Measurements from ENCODE around the gene ZNF354B. TPM values are rescaled to one million over a fixed set of nuclear protein-coding genes. Genes with fewer than 3 reads are reported as not detected.
"Not testable (repeated sequence)": the region's sequence is repeated elsewhere in the genome, so short reads cannot be mapped to it uniquely, and the experiment has no call there.

The ZNF354B gene
- total and polyA plus RNA-seq, 4 donors = 1.9 to 8.3 (median 4.0) TPM

GRCh38 chr5:178870411-178870810 lies 10.7 kb downstream of the ZNF354B start (continued):
- no peak for TF ChIP-seq JUND (IDR thresholded peaks at IDR 0.05)

- H3K27ac ChIP-seq (ENCODE audit: low read depth in 1 of 2, low read length in 2 of 2) = no peak overlapping the region
- no peak for DNase-seq (ENCODE audit: low spot score)
- no peaks in the 10 kb centered on the region for H3K27me3 ChIP-seq (ENCODE audit: control insufficient read depth in 4 of 4, insufficient read depth in 4 of 4, low read length in 3 of 4)
- H3K9ac ChIP-seq (ENCODE audit: low read depth in 1 of 2, low read length in 2 of 2) = no peak overlapping the region
- H3K4me1 ChIP-seq (ENCODE audit: control insufficient read depth in 4 of 4, insufficient read depth in 4 of 4, low read length in 3 of 4) = no peaks in the 10 kb centered on the region
- H3K4me3 ChIP-seq (ENCODE audit: low read depth in 1 of 3, low read length in 3 of 3) = peak overlapping the region in 1 of 3 donors; percentile 45
- peaks cover 29 to 83% (median 78%) of the 10 kb centered on the region in 4 donors for H3K36me3 ChIP-seq (ENCODE audit: control insufficient read depth in 4 of 4, insufficient read depth in 3 of 4, low read depth in 1 of 4, low read length in 3 of 4)
- no peak for TF ChIP-seq RXRA (IDR thresholded peaks at IDR 0.05)
- TF ChIP-seq ZBTB33 (IDR thresholded peaks at IDR 0.05) = no peak
- TF ChIP-seq SP1 (IDR thresholded peaks at IDR 0.05) = no peak
- no peak for TF ChIP-seq HNF4A (conservative IDR thresholded peaks at IDR 0.05)
- no peak for TF ChIP-seq GABPA (IDR thresholded peaks at IDR 0.05 in 1 of 2, conservative IDR thresholded peaks at IDR 0.05 in 1 of 2)
- H3K9me3 ChIP-seq (ENCODE audit: control insufficient read depth in 4 of 4, low read length in 3 of 4) = peaks cover 41 to 77% (median 44%) of the 10 kb centered on the region in 4 donors
- 99% methylated on average over 1 of the region's 1 CpG for WGBS
Measured at GRCh38 chr5:178872302-178872701, 12.5 kb downstream of the ZNF354B start.

- peaks cover 41 to 82% (median 61%) of the 10 kb centered on the region in 4 donors for H3K9me3 ChIP-seq (ENCODE audit: control insufficient read depth in 4 of 4, low read length in 3 of 4)
- not testable (repeated sequence) for H3K9ac ChIP-seq (ENCODE audit: low read depth in 1 of 2, low read length in 2 of 2); DNase-seq (ENCODE audit: low spot score); H3K27me3 ChIP-seq (ENCODE audit: control insufficient read depth in 4 of 4, insufficient read depth in 4 of 4, low read length in 3 of 4); H3K27ac ChIP-seq (ENCODE audit: low read depth in 1 of 2, low read length in 2 of 2); H3K4me1 ChIP-seq (ENCODE audit: control insufficient read depth in 4 of 4, insufficient read depth in 4 of 4, low read length in 3 of 4)
- 95% methylated on average over 4 of the region's 4 CpGs for WGBS
- peak overlapping the region in 2 of 3 donors; percentile 3 to 20 for H3K4me3 ChIP-seq (ENCODE audit: low read depth in 1 of 3, low read length in 3 of 3)
- H3K36me3 ChIP-seq (ENCODE audit: control insufficient read depth in 4 of 4, insufficient read depth in 3 of 4, low read depth in 1 of 4, low read length in 3 of 4) = peaks cover 8 to 74% (median 63%) of the 10 kb centered on the region in 4 donors
Measured at GRCh38 chr5:178883115-178883694, 23.5 kb downstream of the ZNF354B start.

- no peaks in the 10 kb centered on the region for H3K27me3 ChIP-seq (ENCODE audit: control insufficient read depth in 4 of 4, insufficient read depth in 4 of 4, low read length in 3 of 4)
- H3K27ac ChIP-seq (ENCODE audit: low read depth in 1 of 2, low read length in 2 of 2) = no peak overlapping the region
- DNase-seq (ENCODE audit: low spot score) = no peak
- H3K36me3 ChIP-seq (ENCODE audit: control insufficient read depth in 4 of 4, insufficient read depth in 3 of 4, low read depth in 1 of 4, low read length in 3 of 4) = peaks cover 8 to 72% (median 64%) of the 10 kb centered on the region in 4 donors
- peak overlapping the region in 2 of 3 donors; percentile 29 to 49 for H3K4me3 ChIP-seq (ENCODE audit: low read depth in 1 of 3, low read length in 3 of 3)
- no peaks in the 10 kb centered on the region for H3K4me1 ChIP-seq (ENCODE audit: control insufficient read depth in 4 of 4, insufficient read depth in 4 of 4, low read length in 3 of 4)
- 97% methylated on average over 6 of the region's 6 CpGs for WGBS
- H3K9me3 ChIP-seq (ENCODE audit: control insufficient read depth in 4 of 4, low read length in 3 of 4) = peaks cover 41 to 84% (median 61%) of the 10 kb centered on the region in 4 donors
- no peak overlapping the region for H3K9ac ChIP-seq (ENCODE audit: low read depth in 1 of 2, low read length in 2 of 2)
- TF ChIP-seq JUND (IDR thresholded peaks at IDR 0.05) (no peak), RAD21 (IDR thresholded peaks at IDR 0.05) (no peak), EGR1 (IDR thresholded peaks at IDR 0.05; ENCODE audit: low read depth in 2 of 2) (no peak), REST (IDR thresholded peaks at IDR 0.05) (no peak), HNF4G (IDR thresholded peaks at IDR 0.05) (no peak), YY1 (IDR thresholded peaks at IDR 0.05) (no peak), ZBTB33 (IDR thresholded peaks at IDR 0.05) (no peak), GABPA (IDR thresholded peaks at IDR 0.05 in 1 of 2, conservative IDR thresholded peaks at IDR 0.05 in 1 of 2) (no peak), SP1 (IDR thresholded peaks at IDR 0.05) (no peak), RXRA (IDR thresholded peaks at IDR 0.05) (no peak), HNF4A (conservative IDR thresholded peaks at IDR 0.05) (no peak), NR2F2 (IDR thresholded peaks at IDR 0.05) (no peak), MAX (IDR thresholded peaks at IDR 0.05) (no peak), CTCF (IDR thresholded peaks at IDR 0.05; ENCODE audit: low read depth, low read length, missing input control) (no peak)
Measured at GRCh38 chr5:178883815-178884430, 24.2 kb downstream of the ZNF354B start.
